ENCODE results near the gene TRIM10.

TRIM10 gene

GRCh38 chr6:30160785-30161531, at the start of gene TRIM10:
Gene TRIM10 (minus strand): TSS chr6:30161211. CDS start chr6:30160858, 353 bp downstream.
- H3K4me3 Mint-ChIP-seq = no peak within 1 kb of the TSS
- H3K9me3 Mint-ChIP-seq = no peaks in the 10 kb centered on the region
- no peak for ATAC-seq (replicated peaks; ENCODE audit: extremely low read depth, poor library complexity, severe bottlenecking)
- DNase-seq (ENCODE audit: low spot score in 2 of 2) = no peak
- H3K36me3 Mint-ChIP-seq (ENCODE audit: insufficient read depth) = peaks cover 2% of the 10 kb centered on the region
- peaks cover 5% of the 10 kb centered on the region for H3K4me1 Mint-ChIP-seq
- peaks cover 79% of the 10 kb centered on the region for H3K27me3 Mint-ChIP-seq
- H3K27ac Mint-ChIP-seq (ENCODE audit: low read depth) = no peak within 1 kb of the TSS

GRCh38 chr6:30207619-30208295, 46.7 kb upstream of the TRIM10 start:
- Mint-ChIP-seq H3K27ac (ENCODE audit: low read depth) (peak overlapping the region; percentile 30), H3K9me3 (no peaks in the 10 kb centered on the region), H3K4me3 (peak overlapping the region; percentile 34), H3K27me3 (no peaks in the 10 kb centered on the region), H3K4me1 (peaks cover 73% of the 10 kb centered on the region), H3K36me3 (ENCODE audit: insufficient read depth) (peaks cover 28% of the 10 kb centered on the region)
- no peak for ATAC-seq (replicated peaks; ENCODE audit: extremely low read depth, poor library complexity, severe bottlenecking)
- DNase-seq (ENCODE audit: low spot score in 2 of 2) = no peak

GRCh38 chr6:30206799-30207618, 46.0 kb upstream of the TRIM10 start:
- DNase-seq (ENCODE audit: low spot score in 2 of 2) = no peak
- ATAC-seq (replicated peaks; ENCODE audit: extremely low read depth, poor library complexity, severe bottlenecking) = no peak
- H3K9me3 Mint-ChIP-seq = no peaks in the 10 kb centered on the region
- no peaks in the 10 kb centered on the region for H3K27me3 Mint-ChIP-seq
- H3K4me1 Mint-ChIP-seq = peaks cover 68% of the 10 kb centered on the region
- peak overlapping the region; percentile 39 for H3K27ac Mint-ChIP-seq (ENCODE audit: low read depth)
- peaks cover 30% of the 10 kb centered on the region for H3K36me3 Mint-ChIP-seq (ENCODE audit: insufficient read depth)
- H3K4me3 Mint-ChIP-seq = peak overlapping the region; percentile 34

- Mint-ChIP-seq H3K36me3 (ENCODE audit: insufficient read depth) (peaks cover 29% of the 10 kb centered on the region), H3K4me3 (no peak overlapping the region), H3K9me3 (no peaks in the 10 kb centered on the region), H3K27me3 (no peaks in the 10 kb centered on the region), H3K4me1 (peaks cover 68% of the 10 kb centered on the region), H3K27ac (ENCODE audit: low read depth) (no peak overlapping the region)
- ATAC-seq (replicated peaks; ENCODE audit: extremely low read depth, poor library complexity, severe bottlenecking) (no peak), DNase-seq (ENCODE audit: low spot score in 2 of 2) (no peak)
Measured at GRCh38 chr6:30206152-30206551, 45.1 kb upstream of the TRIM10 start.

GRCh38 chr6:30204116-30204515, 43.1 kb upstream of the TRIM10 start:
- Mint-ChIP-seq H3K27ac (ENCODE audit: low read depth) (no peak overlapping the region), H3K4me1 (peaks cover 61% of the 10 kb centered on the region), H3K4me3 (no peak overlapping the region), H3K9me3 (no peaks in the 10 kb centered on the region), H3K36me3 (ENCODE audit: insufficient read depth) (peaks cover 29% of the 10 kb centered on the region), H3K27me3 (no peaks in the 10 kb centered on the region)
- DNase-seq (ENCODE audit: low spot score in 2 of 2) (no peak), ATAC-seq (replicated peaks; ENCODE audit: extremely low read depth, poor library complexity, severe bottlenecking) (no peak)

GRCh38 chr6:30202366-30202765, 41.4 kb upstream of the TRIM10 start:
- Mint-ChIP-seq H3K27ac (ENCODE audit: low read depth) (no peak overlapping the region), H3K36me3 (ENCODE audit: insufficient read depth) (peaks cover 30% of the 10 kb centered on the region)

GRCh38 chr6:30200551-30201281, 39.7 kb upstream of the TRIM10 start:
- H3K27ac Mint-ChIP-seq (ENCODE audit: low read depth) = peak overlapping the region; percentile 22
- no peak overlapping the region for H3K4me3 Mint-ChIP-seq
- H3K9me3 Mint-ChIP-seq = no peaks in the 10 kb centered on the region
- DNase-seq (ENCODE audit: low spot score in 2 of 2) (no peak), ATAC-seq (replicated peaks; ENCODE audit: extremely low read depth, poor library complexity, severe bottlenecking) (no peak)
- no peaks in the 10 kb centered on the region for H3K27me3 Mint-ChIP-seq
- peaks cover 49% of the 10 kb centered on the region for H3K4me1 Mint-ChIP-seq
- H3K36me3 Mint-ChIP-seq (ENCODE audit: insufficient read depth) = peaks cover 38% of the 10 kb centered on the region

More at GRCh38 chr6:30202366-30202765, 41.4 kb upstream of the TRIM10 start:
- Mint-ChIP-seq H3K4me3 (no peak overlapping the region), H3K4me1 (peaks cover 54% of the 10 kb centered on the region), H3K27me3 (no peaks in the 10 kb centered on the region), H3K9me3 (no peaks in the 10 kb centered on the region)
- ATAC-seq (replicated peaks; ENCODE audit: extremely low read depth, poor library complexity, severe bottlenecking) = no peak
- DNase-seq (ENCODE audit: low spot score in 2 of 2) = no peak

- ATAC-seq (replicated peaks; ENCODE audit: extremely low read depth, poor library complexity, severe bottlenecking) (no peak), DNase-seq (ENCODE audit: low spot score in 2 of 2) (no peak)
- Mint-ChIP-seq H3K27me3 (no peaks in the 10 kb centered on the region), H3K9me3 (no peaks in the 10 kb centered on the region), H3K36me3 (ENCODE audit: insufficient read depth) (peaks cover 43% of the 10 kb centered on the region), H3K4me3 (no peak overlapping the region), H3K27ac (ENCODE audit: low read depth) (peak overlapping the region; percentile 46), H3K4me1 (peaks cover 45% of the 10 kb centered on the region)
Measured at GRCh38 chr6:30198166-30199084, 37.4 kb upstream of the TRIM10 start.

GRCh38 chr6:30196376-30196775, 35.4 kb upstream of the TRIM10 start:
- Mint-ChIP-seq H3K9me3 (no peaks in the 10 kb centered on the region), H3K4me3 (no peak overlapping the region), H3K36me3 (ENCODE audit: insufficient read depth) (peaks cover 43% of the 10 kb centered on the region), H3K27ac (ENCODE audit: low read depth) (no peak overlapping the region), H3K27me3 (no peaks in the 10 kb centered on the region), H3K4me1 (peaks cover 37% of the 10 kb centered on the region)
- no peak for ATAC-seq (replicated peaks; ENCODE audit: extremely low read depth, poor library complexity, severe bottlenecking)
- no peak for DNase-seq (ENCODE audit: low spot score in 2 of 2)

GRCh38 chr6:30195951-30196350, 34.9 kb upstream of the TRIM10 start:
- no peak overlapping the region for H3K4me3 Mint-ChIP-seq
- ATAC-seq (replicated peaks; ENCODE audit: extremely low read depth, poor library complexity, severe bottlenecking) (no peak), DNase-seq (ENCODE audit: low spot score in 2 of 2) (no peak)
- no peaks in the 10 kb centered on the region for H3K9me3 Mint-ChIP-seq
- no peaks in the 10 kb centered on the region for H3K27me3 Mint-ChIP-seq
- H3K36me3 Mint-ChIP-seq (ENCODE audit: insufficient read depth) = peaks cover 45% of the 10 kb centered on the region
- H3K27ac Mint-ChIP-seq (ENCODE audit: low read depth) = peak overlapping the region; percentile 41
- peaks cover 32% of the 10 kb centered on the region for H3K4me1 Mint-ChIP-seq

- DNase-seq (ENCODE audit: low spot score in 2 of 2) = no peak
- no peaks in the 10 kb centered on the region for H3K9me3 Mint-ChIP-seq
- ATAC-seq (replicated peaks; ENCODE audit: extremely low read depth, poor library complexity, severe bottlenecking) = no peak
- H3K27me3 Mint-ChIP-seq = no peaks in the 10 kb centered on the region
- H3K36me3 Mint-ChIP-seq (ENCODE audit: insufficient read depth) = peaks cover 52% of the 10 kb centered on the region
- H3K4me3 Mint-ChIP-seq = no peak overlapping the region
- H3K4me1 Mint-ChIP-seq = peaks cover 25% of the 10 kb centered on the region
- H3K27ac Mint-ChIP-seq (ENCODE audit: low read depth) = peak overlapping the region; percentile 41
Measured at GRCh38 chr6:30194797-30195690, 34.0 kb upstream of the TRIM10 start.

Measured in central memory CD8-positive, alpha-beta T cell (primary cell).